ENCODE results near the gene MEF2C. TPM values are rescaled to one million over a fixed set of nuclear protein-coding genes. Genes with fewer than 3 reads are reported as not detected.

MEF2C gene
- total and polyA plus RNA-seq, 2 experiments from 2014 or later, result 3.2 to 3.4 TPM

DNA sequence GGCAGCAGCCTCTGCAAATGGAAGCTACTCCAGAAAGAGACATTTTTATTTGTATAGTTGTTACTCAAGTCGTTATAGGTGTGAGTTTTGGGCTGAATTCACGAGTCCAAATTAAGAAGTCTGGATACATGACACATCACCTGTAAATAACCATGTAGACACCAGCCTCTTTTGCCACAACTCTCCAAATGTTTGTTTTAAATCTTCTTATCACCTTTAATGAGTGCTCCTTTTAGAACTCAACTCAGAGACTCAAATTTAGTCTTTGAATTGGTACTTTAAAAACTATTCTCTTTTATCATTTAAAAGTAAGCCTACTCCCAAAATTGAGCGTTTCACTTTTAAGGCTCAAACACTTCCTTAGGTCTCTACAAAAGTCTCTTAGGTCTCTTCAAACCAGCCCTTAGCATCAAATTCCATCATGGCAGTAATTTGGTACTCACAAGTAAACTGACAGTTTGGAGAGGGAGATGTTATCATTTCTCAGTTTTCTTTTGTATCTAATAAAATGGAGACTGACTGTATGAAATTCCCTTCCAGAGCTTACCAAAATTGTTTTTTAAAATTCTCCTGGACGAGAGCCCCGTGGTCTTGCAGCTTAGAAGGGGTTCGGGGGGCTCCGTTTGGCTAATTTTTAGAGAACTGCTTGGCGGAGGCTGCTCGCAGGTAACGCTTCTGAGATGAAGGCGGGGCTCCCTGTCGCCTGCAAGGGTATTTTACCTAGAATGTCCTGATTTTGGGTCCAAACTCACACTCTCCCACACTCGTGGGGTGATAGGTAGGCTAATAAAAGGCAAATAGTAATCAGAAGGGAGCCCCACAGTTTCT is 194.6 kb downstream of the MEF2C start:
- Histone ChIP-seq H3K36me3 (ENCODE audit: low read depth) (no peaks in the 10 kb centered on the region), H3K9me3 (ENCODE audit: low read depth) (no peaks in the 10 kb centered on the region), H3K9me2 (ENCODE audit: insufficient read depth) (no peaks in the 10 kb centered on the region), H3K79me2 (ENCODE audit: insufficient read depth) (no peaks in the 10 kb centered on the region), H3K4me2 (ENCODE audit: unreplicated experiment) (no peak overlapping the region), H3K27me3 (replicated peaks; ENCODE audit: insufficient read depth) (peaks cover 97% of the 10 kb centered on the region), H3K9ac (no peak overlapping the region), H3K4me1 (ENCODE audit: insufficient read depth) (peaks cover 12% of the 10 kb centered on the region; the same call in 1 of the 2 replicates), H4K20me1 (ENCODE audit: insufficient read depth) (no peaks in the 10 kb centered on the region), H2AFZ (no peak overlapping the region), H3F3A (ENCODE audit: insufficient read depth) (no peaks in the 10 kb centered on the region), H3K27ac (no peak overlapping the region), H3K4me3 (no peak overlapping the region)
- WGBS, 2 experiments (ENCODE audit: low coverage in 1 of 2, low lambda C conversion rate in 2 of 2, missing lambda C conversion rate in 2 of 2), result 8 to 14% methylated on average over 13 of the region's 13 CpGs
- DNase-seq, result no peak
- TF ChIP-seq EZH2 (IDR thresholded peaks at IDR 0.05; ENCODE audit: insufficient read depth, poor library complexity, severe bottlenecking), result peak; percentile 6
- TF ChIP-seq EZH2phosphoT487 (IDR thresholded peaks at IDR 0.05; ENCODE audit: insufficient read depth, low read depth), result no peak
- in situ Hi-C loops (cut with MboI), result loop anchor here (10.0 to 25.0 kb wide), 2 partner anchors 551 to 914 kb away; no protein-coding TSS in a partner anchor

DNA sequence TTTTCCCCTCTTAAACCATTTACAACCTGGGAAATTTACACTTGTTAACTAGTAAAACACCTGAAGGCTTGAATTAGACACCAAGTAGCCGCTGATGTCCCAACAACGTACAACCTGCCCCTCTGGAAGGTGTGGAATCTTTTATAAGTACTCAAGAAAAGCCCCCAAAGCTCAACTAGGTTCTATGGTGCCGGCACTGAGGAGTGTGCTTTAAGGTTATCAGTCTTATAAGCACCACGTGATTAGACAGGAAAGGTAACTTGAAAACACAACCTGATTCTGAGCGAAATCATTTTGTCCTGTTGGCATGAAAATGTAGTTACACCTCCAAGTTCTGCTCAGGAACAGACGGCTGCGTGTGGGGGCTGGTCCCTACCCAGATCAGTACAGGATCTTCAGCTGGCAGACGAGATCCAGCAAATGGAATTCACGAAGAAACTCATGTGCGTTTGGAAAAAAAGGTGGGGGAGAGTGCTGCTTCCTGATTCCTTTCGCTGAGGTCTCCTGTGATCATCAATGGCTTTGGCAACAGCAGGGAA is 195.5 kb downstream of the MEF2C start:
- no peak for DNase-seq
- in situ Hi-C loops (cut with MboI), result loop anchor here (10.0 to 25.0 kb wide), 2 partner anchors 550 to 913 kb away; no protein-coding TSS in a partner anchor
- no peaks in the 10 kb centered on the region for H3F3A ChIP-seq (ENCODE audit: insufficient read depth)
- H2AFZ ChIP-seq, result no peak overlapping the region
- no peak overlapping the region for H3K4me3 ChIP-seq
- H3K27ac ChIP-seq, result no peak overlapping the region
- H3K9ac ChIP-seq, result no peak overlapping the region
- H3K4me1 ChIP-seq (ENCODE audit: insufficient read depth), result peaks cover 12% of the 10 kb centered on the region; the same call in 1 of the 2 replicates
- peaks cover 97% of the 10 kb centered on the region for H3K27me3 ChIP-seq (replicated peaks; ENCODE audit: insufficient read depth)
- H4K20me1 ChIP-seq (ENCODE audit: insufficient read depth), result no peaks in the 10 kb centered on the region
- H3K79me2 ChIP-seq (ENCODE audit: insufficient read depth), result no peaks in the 10 kb centered on the region
- H3K4me2 ChIP-seq (ENCODE audit: unreplicated experiment), result no peak overlapping the region
- WGBS, 2 experiments (ENCODE audit: low coverage in 1 of 2, low lambda C conversion rate in 2 of 2, missing lambda C conversion rate in 2 of 2), result 11 to 12% methylated on average over 11 of the region's 11 CpGs
- TF ChIP-seq EZH2 (IDR thresholded peaks at IDR 0.05; ENCODE audit: insufficient read depth, poor library complexity, severe bottlenecking) (no peak), EZH2phosphoT487 (IDR thresholded peaks at IDR 0.05; ENCODE audit: insufficient read depth, low read depth) (no peak)
- H3K9me2 ChIP-seq (ENCODE audit: insufficient read depth), result no peaks in the 10 kb centered on the region
- no peaks in the 10 kb centered on the region for H3K36me3 ChIP-seq (ENCODE audit: low read depth)
- H3K9me3 ChIP-seq (ENCODE audit: low read depth), result no peaks in the 10 kb centered on the region

DNA sequence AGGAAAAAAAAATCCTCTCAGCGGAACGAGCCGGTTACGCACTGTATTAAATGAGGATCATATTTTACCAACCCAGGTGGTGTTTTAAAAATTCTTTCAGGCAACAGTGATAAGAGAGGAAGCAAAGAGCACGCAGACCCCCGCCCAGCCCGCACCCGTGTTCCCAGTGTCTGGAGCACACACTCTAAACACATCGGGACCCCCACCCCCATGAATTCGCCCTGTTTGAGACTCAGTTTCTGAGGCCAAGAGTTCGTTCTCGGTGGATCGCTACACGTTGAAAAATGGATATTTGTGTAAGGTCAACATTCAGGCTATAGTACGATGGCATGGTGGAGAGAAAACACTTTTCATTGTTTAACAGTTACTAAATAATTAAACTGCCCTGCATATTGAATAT is 196.3 kb downstream of the MEF2C start:
- DNase-seq, result no peak
- Histone ChIP-seq H2AFZ (no peak overlapping the region), H3K79me2 (ENCODE audit: insufficient read depth) (no peaks in the 10 kb centered on the region), H3K4me2 (ENCODE audit: unreplicated experiment) (no peak overlapping the region), H3K27ac (no peak overlapping the region), H4K20me1 (ENCODE audit: insufficient read depth) (no peaks in the 10 kb centered on the region), H3K4me3 (no peak overlapping the region), H3K9ac (no peak overlapping the region), H3K36me3 (ENCODE audit: low read depth) (no peaks in the 10 kb centered on the region), H3K9me3 (ENCODE audit: low read depth) (no peaks in the 10 kb centered on the region), H3F3A (ENCODE audit: insufficient read depth) (no peaks in the 10 kb centered on the region), H3K27me3 (replicated peaks; ENCODE audit: insufficient read depth) (peaks cover 98% of the 10 kb centered on the region), H3K9me2 (ENCODE audit: insufficient read depth) (no peaks in the 10 kb centered on the region), H3K4me1 (ENCODE audit: insufficient read depth) (peaks cover 8% of the 10 kb centered on the region; the same call in 1 of the 2 replicates)
- in situ Hi-C loops (cut with MboI), result loop anchor here (10.0 to 25.0 kb wide), 2 partner anchors 549 to 912 kb away; no protein-coding TSS in a partner anchor
- no peak for TF ChIP-seq EZH2 (IDR thresholded peaks at IDR 0.05; ENCODE audit: insufficient read depth, poor library complexity, severe bottlenecking)
- no peak for TF ChIP-seq EZH2phosphoT487 (IDR thresholded peaks at IDR 0.05; ENCODE audit: insufficient read depth, low read depth)
- WGBS, 2 experiments (ENCODE audit: low coverage in 1 of 2, low lambda C conversion rate in 2 of 2, missing lambda C conversion rate in 2 of 2), result 15 to 20% methylated on average over 15 of the region's 15 CpGs

DNA sequence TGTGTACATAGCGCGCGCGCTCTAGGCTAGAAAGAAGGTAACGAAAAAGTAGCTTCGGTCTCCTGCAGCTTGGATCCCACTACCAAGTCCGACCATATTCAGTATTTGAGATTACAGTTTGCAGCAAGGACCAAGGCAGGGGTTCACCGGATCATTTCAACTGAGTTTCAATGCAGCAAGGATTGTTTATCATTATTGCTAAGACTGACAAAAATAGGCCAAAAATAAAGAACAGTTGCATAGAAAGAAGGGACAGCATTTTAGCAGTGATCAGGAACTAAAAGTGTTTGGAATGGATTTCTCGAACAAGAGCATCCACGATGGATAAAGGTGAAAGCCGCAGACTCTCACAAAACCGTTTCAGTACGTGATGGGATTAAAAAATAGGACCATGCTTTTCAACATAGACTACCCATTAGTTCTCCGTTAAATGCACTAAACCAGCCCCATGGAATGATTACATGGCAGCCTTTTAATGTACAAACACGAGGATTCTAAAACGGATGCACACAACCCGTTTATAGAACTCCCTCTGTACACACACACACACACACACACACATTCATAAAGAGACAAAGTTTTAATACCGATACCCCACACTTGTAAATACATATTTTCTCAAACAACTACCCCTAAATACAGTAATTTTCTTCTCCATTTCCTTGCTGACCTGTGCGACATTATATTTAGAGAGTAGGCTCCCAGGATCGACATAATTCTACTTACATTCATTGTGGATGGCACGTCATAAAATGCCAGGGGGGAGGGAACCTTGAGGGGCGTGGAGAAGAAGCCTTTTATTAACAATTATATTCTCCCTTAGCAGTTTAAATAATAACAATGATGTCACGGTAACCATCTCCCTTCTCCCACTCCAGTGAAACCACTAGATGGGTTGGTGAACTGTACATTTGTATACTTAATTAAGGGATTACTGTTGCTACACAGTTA is 197.1 kb downstream of the MEF2C start:
- 12 to 17% methylated on average over 23 of the region's 23 CpGs for WGBS, 2 experiments (ENCODE audit: low coverage in 1 of 2, low lambda C conversion rate in 2 of 2, missing lambda C conversion rate in 2 of 2)
- Histone ChIP-seq H3K27me3 (replicated peaks; ENCODE audit: insufficient read depth) (peaks cover 98% of the 10 kb centered on the region), H3K4me3 (no peak overlapping the region), H4K20me1 (ENCODE audit: insufficient read depth) (no peaks in the 10 kb centered on the region), H3K4me1 (ENCODE audit: insufficient read depth) (peaks cover 6% of the 10 kb centered on the region; the same call in 1 of the 2 replicates), H3K9ac (no peak overlapping the region), H2AFZ (no peak overlapping the region), H3K9me3 (ENCODE audit: low read depth) (no peaks in the 10 kb centered on the region), H3K79me2 (ENCODE audit: insufficient read depth) (no peaks in the 10 kb centered on the region), H3K4me2 (ENCODE audit: unreplicated experiment) (no peak overlapping the region), H3K36me3 (ENCODE audit: low read depth) (no peaks in the 10 kb centered on the region), H3K27ac (no peak overlapping the region), H3F3A (ENCODE audit: insufficient read depth) (no peaks in the 10 kb centered on the region), H3K9me2 (ENCODE audit: insufficient read depth) (no peaks in the 10 kb centered on the region)
- DNase-seq, result no peak
- in situ Hi-C loops (cut with MboI), result loop anchor here (10.0 to 25.0 kb wide), 2 partner anchors 549 to 911 kb away; no protein-coding TSS in a partner anchor
- TF ChIP-seq EZH2phosphoT487 (IDR thresholded peaks at IDR 0.05; ENCODE audit: insufficient read depth, low read depth) (0 out of 2 replicates have a peak, but pooled peaks have one; percentile 50), EZH2 (IDR thresholded peaks at IDR 0.05; ENCODE audit: insufficient read depth, poor library complexity, severe bottlenecking) (peak; percentile 53)

Measured in GM23248 (cell line).